GM10266 (cell line): ENCODE measurements around the gene POLR3A.

Experiments
- DNase-seq: peaks from one replicate; pipeline ENCODE4 v3.0.0; 2012; ENCODE audit errors: extremely low spot score
- TF ChIP-seq, protein P1 (sequence below): IDR thresholded peaks from 2 replicates; pipeline ENCODE4 v1.5.1; 2012; ENCODE audit warnings: mild to moderate bottlenecking, low read depth; ENCODE audit not compliant: control insufficient read depth, insufficient read depth; ENCODE audit errors: missing control alignments

The POLR3A gene

DNA sequence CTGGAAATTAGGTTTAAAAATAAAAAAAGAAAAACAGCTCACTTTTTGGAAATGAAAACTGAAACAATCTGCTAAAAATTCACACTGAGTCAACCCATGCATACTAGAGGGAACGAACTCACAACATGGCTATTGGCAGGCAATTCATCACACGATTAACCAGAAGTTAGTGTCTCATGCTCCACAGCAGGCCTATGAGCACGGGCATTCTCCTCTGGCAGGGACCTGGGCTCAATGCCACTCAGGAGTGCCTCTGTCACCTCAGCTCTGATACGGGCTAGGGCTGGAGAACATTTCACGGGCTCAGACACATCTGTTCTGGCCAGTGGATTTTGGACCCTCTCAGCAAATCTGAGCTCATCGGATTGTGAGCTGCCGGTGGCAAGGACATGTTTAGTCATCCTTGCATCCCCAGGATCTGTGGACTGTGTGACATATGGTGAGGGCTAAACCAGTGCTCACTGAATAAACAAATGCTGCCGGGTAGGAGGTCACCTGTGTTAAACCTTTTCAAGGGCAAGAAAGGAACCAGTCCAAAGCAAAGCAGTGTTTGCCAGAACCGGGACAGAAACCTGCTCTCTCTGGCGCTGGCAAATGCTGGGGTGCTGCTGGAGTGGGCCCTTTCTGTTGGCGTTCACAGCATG is 40.1 kb downstream of the POLR3A start:
- DNase-seq: no peak
- TF ChIP-seq, protein P1, sequence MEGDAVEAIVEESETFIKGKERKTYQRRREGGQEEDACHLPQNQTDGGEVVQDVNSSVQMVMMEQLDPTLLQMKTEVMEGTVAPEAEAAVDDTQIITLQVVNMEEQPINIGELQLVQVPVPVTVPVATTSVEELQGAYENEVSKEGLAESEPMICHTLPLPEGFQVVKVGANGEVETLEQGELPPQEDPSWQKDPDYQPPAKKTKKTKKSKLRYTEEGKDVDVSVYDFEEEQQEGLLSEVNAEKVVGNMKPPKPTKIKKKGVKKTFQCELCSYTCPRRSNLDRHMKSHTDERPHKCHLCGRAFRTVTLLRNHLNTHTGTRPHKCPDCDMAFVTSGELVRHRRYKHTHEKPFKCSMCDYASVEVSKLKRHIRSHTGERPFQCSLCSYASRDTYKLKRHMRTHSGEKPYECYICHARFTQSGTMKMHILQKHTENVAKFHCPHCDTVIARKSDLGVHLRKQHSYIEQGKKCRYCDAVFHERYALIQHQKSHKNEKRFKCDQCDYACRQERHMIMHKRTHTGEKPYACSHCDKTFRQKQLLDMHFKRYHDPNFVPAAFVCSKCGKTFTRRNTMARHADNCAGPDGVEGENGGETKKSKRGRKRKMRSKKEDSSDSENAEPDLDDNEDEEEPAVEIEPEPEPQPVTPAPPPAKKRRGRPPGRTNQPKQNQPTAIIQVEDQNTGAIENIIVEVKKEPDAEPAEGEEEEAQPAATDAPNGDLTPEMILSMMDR: no peak

DNA sequence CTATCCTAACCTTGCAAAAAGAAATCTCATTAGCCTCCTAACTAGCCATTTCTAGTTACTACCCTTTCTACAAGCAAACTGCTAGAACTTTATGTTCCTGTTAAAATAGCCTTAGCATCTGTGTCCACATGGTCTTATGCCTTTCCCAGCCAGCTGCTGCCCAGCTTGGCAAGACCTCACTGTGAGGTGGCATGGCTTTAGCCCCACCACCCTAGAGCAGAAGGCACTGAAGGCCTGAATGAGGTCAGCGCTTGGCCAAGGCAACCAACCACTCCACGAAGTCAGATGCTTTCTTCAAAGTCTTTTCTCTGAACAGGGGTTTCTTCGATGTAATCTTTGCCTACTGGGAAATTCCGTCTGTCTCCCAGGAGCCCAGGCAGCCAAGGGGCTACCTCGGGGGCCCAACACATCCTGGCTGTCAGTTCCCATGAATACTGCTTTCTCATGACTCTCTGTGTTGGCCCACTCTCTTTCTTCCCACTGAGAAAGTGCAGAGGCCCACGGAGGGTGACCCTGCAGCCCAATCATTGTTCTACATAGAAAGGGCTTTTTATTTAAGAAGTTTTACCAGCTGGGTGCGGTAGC is 41.6 kb downstream of the POLR3A start:
- DNase-seq: no peak
- TF ChIP-seq, protein P1: no peak

DNA sequence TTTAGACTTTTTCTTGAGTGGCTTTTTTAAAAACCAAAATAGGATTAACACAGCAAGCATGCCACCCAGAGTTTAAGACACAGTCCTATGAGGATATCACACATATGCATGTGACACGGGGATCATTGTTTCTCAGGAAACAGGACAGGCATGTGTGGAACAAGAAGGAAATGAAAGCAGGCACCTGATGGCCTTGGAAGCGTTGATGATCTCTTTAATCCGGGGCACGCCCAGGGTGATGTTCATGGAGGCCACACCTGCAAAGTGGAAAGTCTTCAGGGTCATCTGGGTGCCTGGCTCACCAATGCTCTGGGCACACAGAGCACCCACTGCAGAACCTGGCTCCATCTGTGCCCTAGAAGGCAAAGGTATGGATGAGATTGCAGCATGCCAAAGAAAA is 44.3 kb downstream of the POLR3A start:
- no peak for DNase-seq
- TF ChIP-seq, protein P1: no peak

DNA sequence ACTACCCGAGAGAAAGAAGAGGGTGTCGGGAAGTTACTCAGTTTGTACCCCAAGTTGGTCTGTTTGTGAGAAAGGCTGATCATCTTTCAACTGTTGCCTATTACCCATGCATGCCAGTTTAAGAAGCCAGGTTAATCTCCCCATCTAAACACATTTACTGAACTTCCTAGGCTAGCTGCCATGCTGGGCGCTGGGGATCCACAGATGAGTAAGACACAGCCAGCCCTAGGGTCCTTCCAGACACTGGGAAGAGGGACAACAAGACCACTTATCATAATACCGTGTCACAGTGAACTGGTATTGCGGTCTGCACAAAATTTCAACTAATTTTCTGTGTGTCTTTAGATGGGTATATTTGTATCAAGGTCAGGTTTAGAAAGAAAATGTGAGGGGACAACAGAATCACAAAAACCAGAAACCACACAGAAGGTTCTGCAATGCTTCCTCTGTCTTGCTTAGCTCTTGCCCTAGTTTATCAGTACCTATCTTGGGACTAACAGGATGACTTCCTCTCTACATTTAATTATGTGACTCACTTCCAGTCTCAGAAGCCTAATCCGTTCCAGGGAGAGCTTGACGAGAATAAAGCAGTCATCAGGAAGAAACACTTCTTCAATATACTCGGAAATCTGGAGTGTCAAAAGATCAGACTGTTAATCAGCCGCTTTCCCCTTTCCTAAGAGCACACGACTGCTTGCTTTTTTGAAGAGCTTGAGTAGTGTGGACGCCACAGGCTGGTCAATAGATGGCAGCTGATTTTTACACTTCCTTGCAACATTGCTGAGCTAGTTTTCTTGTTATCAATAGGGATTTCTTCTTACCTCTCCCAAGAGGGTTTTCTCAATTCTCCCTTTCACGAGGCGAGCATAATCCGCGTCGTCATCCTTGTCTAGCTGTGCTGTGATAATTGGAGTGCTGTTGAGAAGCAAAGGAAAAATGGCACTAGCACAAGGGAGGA is 45.7 kb downstream of the POLR3A start:
- DNase-seq: no peak
- TF ChIP-seq, protein P1: no peak

DNA sequence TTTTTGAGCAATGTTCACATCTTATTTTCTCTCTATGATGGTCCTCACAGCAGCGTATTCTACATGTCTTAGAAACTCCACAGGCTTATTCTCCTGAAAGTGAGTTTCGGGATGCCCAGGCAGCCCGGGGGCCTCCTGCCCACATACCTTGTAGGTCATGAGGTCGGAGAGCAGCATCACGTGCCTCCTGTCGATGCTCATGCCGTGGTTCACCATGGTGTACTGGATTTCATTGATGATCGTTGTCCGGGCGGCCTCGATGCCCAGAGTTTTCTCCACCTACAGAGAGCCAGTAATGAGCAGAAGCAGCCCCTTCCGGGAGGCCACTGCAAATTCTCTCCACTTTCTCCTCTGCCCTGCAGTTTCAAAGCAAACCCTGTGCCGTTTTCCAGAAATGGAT is 48.0 kb downstream of the POLR3A start:
- DNase-seq: no peak
- TF ChIP-seq, protein P1: no peak

DNA sequence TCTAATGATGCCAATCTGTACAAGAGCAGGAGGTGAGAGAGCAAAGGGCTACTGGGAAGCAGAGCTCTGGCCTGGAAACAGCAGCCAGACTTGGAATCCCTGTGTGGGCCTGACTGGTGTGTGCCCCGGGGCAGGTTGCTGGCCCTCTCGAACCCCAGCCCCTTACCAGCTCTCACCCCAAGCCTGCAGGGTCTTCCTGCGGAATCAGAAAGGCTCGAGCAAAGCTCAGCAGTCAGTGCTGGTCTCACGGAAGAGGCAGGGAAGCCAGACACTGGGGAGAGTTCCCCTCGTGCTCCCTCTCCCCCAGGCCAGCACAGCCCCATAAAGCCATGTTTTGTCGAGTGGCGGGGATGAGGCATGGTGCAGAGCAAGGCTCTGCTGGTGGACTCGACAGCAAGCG is 50.1 kb downstream of the POLR3A start:
- TF ChIP-seq, protein P1: no peak
- DNase-seq: no peak
